Measurements from ENCODE around the gene TMEM135.
"Not testable (repeated sequence)": the region's sequence is repeated elsewhere in the genome, so short reads cannot be mapped to it uniquely, and the experiment has no call there.

TMEM135 gene

GRCh38 chr11:87037450-87038234 is at the start of gene TMEM135:
TSS of gene TMEM135 (plus strand) at chr11:87037934. CDS start at chr11:87038046, 112 bp downstream.
- peak; percentile 44 to 95 (median 89) for DNase-seq

- DNase-seq, result no peak
Measured at GRCh38 chr11:86988351-86988881, 49.3 kb upstream of the TMEM135 start.

GRCh38 chr11:86990031-86990430 is 47.7 kb upstream of the TMEM135 start:
- DNase-seq, result no peak

- no peak for DNase-seq
Measured at GRCh38 chr11:86990515-86990914, 47.2 kb upstream of the TMEM135 start.

GRCh38 chr11:86991341-86991740 is 46.4 kb upstream of the TMEM135 start:
- DNase-seq, result no peak

GRCh38 chr11:86992340-86992739 is 45.4 kb upstream of the TMEM135 start:
- not testable (repeated sequence) for DNase-seq

- DNase-seq, result no peak
Measured at GRCh38 chr11:86993031-86993430, 44.7 kb upstream of the TMEM135 start.

GRCh38 chr11:86996953-86997570 is 40.7 kb upstream of the TMEM135 start:
- DNase-seq, result no peak

GRCh38 chr11:86999388-86999787 is 38.3 kb upstream of the TMEM135 start:
- no peak for DNase-seq

- DNase-seq, result no peak
Measured at GRCh38 chr11:86999859-87000753, 37.6 kb upstream of the TMEM135 start.

- DNase-seq, result no peak
Measured at GRCh38 chr11:87002918-87003317, 34.8 kb upstream of the TMEM135 start.

GRCh38 chr11:87004281-87004680 is 33.5 kb upstream of the TMEM135 start:
- DNase-seq, result not testable (repeated sequence)

GRCh38 chr11:87005569-87005921 is 32.2 kb upstream of the TMEM135 start:
- DNase-seq, result no peak

- no peak for DNase-seq
Measured at GRCh38 chr11:87006035-87006434, 31.7 kb upstream of the TMEM135 start.

- DNase-seq, result no peak
Measured at GRCh38 chr11:87007963-87008362, 29.8 kb upstream of the TMEM135 start.

GRCh38 chr11:87012089-87012488 is 25.6 kb upstream of the TMEM135 start:
- no peak for DNase-seq

- no peak for DNase-seq
Measured at GRCh38 chr11:87012673-87013072, 25.1 kb upstream of the TMEM135 start.

- DNase-seq, result no peak
Measured at GRCh38 chr11:87013912-87014825, 23.6 kb upstream of the TMEM135 start.

- no peak for DNase-seq
Measured at GRCh38 chr11:87015645-87016044, 22.1 kb upstream of the TMEM135 start.

- DNase-seq, result no peak
Measured at GRCh38 chr11:87019613-87020271, 18.0 kb upstream of the TMEM135 start.
